IPS-18c (cell line): ENCODE results near the gene SLK.

Experiments used
- H3K4me3 ChIP-seq: 2 replicates; pipeline ENCODE4 v1.7.0; 2013; ENCODE audit warnings: low read depth, mild to moderate bottlenecking, low read length, moderate library complexity; ENCODE audit not compliant: insufficient read depth
- H3K9me3 ChIP-seq: one replicate; pipeline ENCODE4 v1.6.1; 2013; ENCODE audit warnings: mild to moderate bottlenecking, low read length, moderate library complexity; ENCODE audit not compliant: control insufficient read depth, insufficient read depth

The SLK gene

DNA sequence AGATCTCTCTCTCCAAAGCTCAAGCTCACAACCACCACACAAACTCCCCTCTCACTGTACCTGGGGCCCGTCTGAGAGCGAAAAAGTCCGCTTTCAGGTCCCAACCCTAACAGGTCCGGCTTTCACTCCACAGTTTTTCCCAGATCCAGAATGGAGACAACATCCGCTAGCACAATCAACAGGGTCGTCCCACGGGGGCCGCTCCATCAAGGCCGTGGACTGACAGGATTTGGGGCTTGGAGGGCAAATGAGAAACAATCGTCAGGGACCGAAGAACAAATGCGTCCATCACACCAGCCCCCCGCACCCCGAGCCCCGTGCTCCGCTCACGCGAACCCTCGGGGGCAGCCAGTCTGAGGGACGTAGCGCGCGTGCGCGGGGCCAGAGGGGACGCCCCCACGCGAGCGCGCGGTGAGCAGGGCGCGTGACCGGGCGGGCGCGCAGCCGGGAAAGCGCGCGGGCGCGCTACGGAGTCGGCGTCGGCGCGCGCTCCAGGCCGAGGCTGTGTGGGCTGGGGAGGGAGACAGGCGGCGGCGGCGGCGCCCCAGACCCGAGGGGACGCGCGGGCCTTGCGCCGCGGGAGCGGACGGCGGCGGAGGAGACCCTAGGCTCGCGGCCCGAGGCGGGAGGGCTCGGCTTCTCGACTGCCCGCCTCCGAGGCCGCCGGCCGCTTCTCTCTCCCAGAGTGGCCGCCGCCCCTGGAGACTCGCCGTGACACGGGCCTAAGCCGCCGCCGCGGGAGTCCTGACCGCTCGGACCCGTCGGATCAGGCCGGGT, at the start of gene SLK:
SLK (plus strand) TSS at position 470 of the 777 bp plus-strand sequence. CDS start 606 bp downstream, outside the sequence.
- Histone ChIP-seq H3K4me3 (peak within 1 kb of the TSS; percentile 86), H3K9me3 (peaks cover 2% of the 10 kb centered on the region)

DNA sequence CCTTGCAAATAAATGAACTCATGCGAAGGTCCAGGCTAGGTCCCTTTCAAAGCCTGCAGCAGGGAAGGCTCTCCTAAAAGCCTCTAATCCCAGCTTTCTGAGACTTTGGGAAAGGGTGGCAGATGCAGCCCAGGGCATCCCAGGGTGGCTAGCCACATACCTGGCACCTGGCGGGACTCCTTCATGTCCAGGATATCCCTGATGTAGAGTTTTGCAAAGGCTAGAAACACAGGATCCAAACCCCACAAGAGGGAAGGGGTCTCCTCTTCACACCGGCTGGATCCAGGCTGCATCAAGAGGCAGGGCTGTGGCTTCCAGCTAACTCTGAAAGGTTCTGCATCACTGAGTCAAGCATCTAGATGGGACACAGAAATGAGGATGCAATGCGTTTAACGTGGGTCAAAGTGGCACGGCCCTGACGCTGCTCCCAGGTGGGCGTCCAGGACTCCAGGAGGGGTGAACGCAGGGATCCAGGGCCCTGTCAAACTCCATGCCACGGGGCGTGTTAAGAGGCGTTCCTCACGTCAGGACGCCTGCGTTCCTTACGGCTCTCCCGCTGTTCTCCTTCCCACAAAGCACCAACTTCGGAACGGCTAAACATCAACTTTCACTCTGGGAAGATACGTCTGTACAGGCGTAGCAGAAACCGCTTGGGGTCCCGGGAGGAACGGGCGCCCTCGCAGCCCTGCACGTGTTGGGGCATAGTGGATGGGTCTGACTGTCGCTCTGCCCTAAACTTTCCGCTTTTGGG, 49.5 kb upstream of the SLK start:
- Histone ChIP-seq H3K4me3 (peak overlapping the region; percentile 93), H3K9me3 (peaks cover 6% of the 10 kb centered on the region)

DNA sequence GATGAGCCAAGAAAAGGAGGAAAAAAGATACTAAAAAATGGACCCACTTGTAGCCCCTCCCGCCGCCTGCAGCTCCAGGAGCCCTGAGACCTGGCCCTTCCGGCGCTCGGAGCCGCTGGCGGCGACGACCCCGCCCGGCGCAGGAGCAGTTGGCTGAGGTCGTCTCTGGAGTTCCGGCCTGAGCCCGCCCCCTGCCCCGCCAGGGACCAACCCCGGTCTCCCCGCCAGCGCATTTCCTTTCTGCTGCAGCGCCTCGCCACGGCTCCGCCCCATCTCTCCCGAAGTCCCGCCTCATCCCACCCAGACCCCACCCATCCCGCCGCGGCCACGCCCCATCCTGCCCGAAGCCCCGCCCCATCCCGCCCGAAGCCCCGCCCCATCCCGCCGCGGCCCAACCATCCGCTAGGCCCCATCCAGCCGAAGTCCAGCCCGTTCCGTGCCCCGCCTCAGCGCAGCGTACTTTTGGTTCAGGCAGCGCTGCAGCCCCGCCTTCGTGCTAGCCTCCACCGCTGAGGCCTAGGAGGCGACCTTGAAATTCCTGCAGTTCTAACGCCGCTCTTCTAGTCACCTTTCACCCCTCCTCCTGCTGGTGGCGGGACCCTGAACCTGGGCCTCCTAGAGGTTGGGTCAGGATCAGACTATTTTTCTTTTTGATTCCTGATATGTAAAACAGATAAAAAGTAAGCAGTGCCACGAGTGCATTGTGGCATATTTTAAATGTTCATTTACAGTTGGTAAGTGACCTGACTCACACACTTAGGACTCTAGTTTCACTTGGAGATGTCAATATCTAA, 48.7 kb upstream of the SLK start, which contains the start of gene STN1:
STN1 (minus strand) TSS at position 132 of the 794 bp plus-strand sequence. CDS start 590 bp downstream, outside the sequence.
- Histone ChIP-seq H3K4me3 (peak within 1 kb of the TSS; percentile 93), H3K9me3 (peaks cover 6% of the 10 kb centered on the region)

DNA sequence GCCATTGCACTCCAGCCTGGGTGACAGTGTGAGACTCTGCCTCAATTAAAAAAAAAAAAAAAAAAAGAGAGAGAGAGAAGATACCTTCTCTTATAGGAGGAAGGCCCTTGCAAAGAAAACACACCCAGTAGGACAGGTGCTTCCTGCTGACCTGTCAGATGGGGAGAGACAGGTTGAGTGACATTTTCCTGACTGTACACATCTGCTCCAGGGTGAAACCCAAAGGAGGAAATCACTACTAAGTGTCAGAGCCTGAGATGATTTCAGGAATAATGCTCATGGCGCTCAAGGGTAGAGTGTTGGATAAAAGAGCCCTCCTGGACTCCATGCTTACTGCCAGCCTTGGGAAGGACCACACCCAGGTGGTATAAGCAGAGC, 47.3 kb upstream of the SLK start:
- H3K9me3 ChIP-seq: peaks cover 6% of the 10 kb centered on the region
- no peak overlapping the region for H3K4me3 ChIP-seq

DNA sequence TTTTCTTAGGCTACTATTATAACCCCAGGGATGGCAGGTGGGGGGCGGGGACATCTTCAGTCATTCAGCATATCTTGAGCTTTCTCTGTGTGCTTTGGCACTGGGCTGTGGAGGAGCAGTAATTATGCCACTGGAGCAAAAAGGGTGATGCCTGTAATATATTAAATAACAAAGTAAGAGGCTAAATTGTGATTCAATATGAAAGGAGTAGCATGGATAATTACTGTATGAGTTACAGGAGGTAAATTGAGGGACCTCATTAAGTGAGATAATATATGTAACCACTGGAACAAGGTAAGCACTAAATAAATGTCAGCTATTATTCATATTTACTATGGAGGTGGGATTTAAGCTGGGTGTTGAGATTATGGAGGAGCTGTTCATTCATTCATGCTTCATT, 45.7 kb upstream of the SLK start:
- Histone ChIP-seq H3K9me3 (no peaks in the 10 kb centered on the region), H3K4me3 (no peak overlapping the region)

DNA sequence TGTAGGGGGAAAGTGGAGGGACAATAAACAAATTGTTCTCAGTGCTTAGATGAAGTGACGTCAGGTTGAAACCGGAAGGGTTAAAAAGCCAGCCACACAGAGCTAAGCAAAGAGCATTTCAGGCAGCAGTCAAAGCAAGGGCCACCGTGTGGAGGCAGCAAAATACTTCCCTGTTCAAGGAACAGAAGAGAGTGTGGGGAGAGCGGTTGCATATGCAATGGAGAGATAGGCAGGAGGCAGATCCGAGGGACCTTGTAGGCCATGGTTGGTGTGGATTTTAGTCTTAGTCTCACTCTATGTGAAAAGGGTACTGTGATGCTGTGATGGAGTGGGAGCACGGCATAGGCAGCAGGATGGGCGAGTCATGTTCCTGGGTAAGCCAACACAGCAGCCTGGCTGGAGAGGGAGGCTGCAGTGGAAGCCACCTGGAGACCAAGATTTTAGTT, 45.2 kb upstream of the SLK start:
- H3K9me3 ChIP-seq: no peaks in the 10 kb centered on the region
- H3K4me3 ChIP-seq: no peak overlapping the region

- no peaks in the 10 kb centered on the region for H3K9me3 ChIP-seq
- no peak overlapping the region for H3K4me3 ChIP-seq
Measured at GRCh38 chr10:103922659-103923058, 44.3 kb upstream of the SLK start.

DNA sequence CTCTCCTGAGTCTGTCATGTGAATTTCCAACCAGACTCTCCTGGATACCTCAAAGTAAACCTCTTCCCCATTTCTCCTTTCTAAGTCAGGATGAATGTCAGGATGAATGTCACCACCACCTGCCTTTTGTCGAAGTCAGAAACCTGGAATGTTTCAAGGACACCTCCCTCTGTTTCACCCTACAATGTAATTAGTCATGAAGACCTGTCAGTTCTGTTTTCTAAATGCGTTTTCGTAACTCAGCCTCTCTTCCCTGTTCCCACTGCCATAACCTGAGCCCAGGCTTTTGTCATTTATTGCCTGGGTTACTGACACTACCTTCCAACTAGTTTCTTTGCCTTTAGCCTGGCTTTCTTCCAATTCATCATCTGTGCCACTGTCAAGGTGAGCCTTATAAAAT, 43.4 kb upstream of the SLK start:
- no peaks in the 10 kb centered on the region for H3K9me3 ChIP-seq
- H3K4me3 ChIP-seq: no peak overlapping the region

- Histone ChIP-seq H3K4me3 (no peak overlapping the region), H3K9me3 (no peaks in the 10 kb centered on the region)
Measured at GRCh38 chr10:103925591-103925990, 41.3 kb upstream of the SLK start.

- no peak overlapping the region for H3K4me3 ChIP-seq
- H3K9me3 ChIP-seq: peaks cover 1% of the 10 kb centered on the region
Measured at GRCh38 chr10:103926722-103927319, 40.1 kb upstream of the SLK start.

GRCh38 chr10:103928784-103929183, 38.2 kb upstream of the SLK start:
- Histone ChIP-seq H3K9me3 (peaks cover 2% of the 10 kb centered on the region), H3K4me3 (no peak overlapping the region)

DNA sequence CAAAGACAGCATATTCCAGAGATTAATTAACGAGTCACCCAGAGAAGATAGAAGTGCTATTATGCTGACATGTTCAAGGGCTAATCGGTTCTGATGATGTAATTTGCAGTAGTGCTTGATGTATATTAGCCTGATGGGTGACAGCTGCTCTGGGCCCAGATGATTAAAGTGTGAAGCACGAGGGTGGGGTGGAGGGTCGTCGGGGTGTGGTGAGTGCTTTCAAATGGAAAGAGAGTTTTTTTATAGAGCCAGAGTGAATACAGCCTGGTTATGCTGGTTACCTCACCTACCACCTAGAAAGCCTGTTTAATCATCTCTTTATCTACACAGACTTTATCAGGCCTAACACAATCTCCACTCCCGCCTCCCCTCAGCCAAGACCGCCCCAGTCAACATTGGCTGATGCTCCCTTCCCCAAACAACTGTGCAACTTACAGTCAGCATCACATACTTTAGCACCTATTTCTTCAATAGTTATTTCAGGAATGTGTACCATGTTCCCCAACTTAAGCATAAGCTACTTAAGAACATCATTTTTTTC, 37.5 kb upstream of the SLK start:
- Histone ChIP-seq H3K4me3 (no peak overlapping the region), H3K9me3 (peaks cover 2% of the 10 kb centered on the region)

GRCh38 chr10:103930449-103930848, 36.5 kb upstream of the SLK start:
- Histone ChIP-seq H3K4me3 (no peak overlapping the region), H3K9me3 (peaks cover 2% of the 10 kb centered on the region)

DNA sequence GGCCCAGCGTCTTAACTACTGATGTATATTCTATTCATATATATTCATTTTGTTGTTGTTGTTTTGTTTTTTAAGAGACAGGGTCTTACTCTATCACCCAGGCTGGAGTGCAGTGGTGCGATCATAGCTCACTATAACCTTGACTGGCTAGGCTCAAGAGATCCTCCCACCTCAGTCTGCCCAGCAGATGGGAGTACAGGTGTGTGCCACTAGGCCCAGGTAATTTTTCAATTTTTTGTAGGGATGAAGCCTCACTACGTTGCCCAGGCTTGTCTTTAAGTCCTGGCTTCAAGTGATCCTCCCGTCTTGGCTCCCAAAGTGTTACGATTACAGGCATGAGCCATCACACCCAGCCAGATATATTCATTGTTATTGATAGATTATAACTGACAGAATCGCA, 36.1 kb upstream of the SLK start:
- Histone ChIP-seq H3K4me3 (no peak overlapping the region), H3K9me3 (peaks cover 2% of the 10 kb centered on the region)

DNA sequence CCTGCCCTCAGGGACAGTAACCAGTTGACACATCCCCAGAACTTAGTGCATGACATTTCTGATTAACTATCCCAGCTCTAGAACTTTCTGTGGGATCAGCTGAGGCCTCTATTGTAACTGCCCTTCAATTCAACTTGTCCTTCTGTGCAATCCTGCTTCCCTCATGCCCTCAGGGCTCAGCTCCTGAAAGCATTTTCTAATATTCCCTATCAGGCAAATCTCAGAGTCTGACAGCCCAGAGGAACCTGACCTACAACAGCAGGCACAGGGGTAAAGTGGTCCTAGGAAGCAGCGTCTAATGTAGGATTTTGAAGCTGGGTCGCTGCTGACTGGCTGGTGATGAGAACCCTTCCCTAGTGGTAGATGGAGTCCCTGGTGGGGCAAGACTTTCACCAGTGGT, 35.3 kb upstream of the SLK start:
- Histone ChIP-seq H3K9me3 (peaks cover 2% of the 10 kb centered on the region), H3K4me3 (no peak overlapping the region)

GRCh38 chr10:103932271-103932670, 34.7 kb upstream of the SLK start:
- peaks cover 2% of the 10 kb centered on the region for H3K9me3 ChIP-seq

GRCh38 chr10:103932971-103933370, 34.0 kb upstream of the SLK start:
- H3K4me3 ChIP-seq: no peak overlapping the region
- H3K9me3 ChIP-seq: peaks cover 2% of the 10 kb centered on the region

More at GRCh38 chr10:103932271-103932670, 34.7 kb upstream of the SLK start:
- no peak overlapping the region for H3K4me3 ChIP-seq
